ENCODE data around the gene PNPLA2. TPM values are rescaled to one million over a fixed set of nuclear protein-coding genes. Genes with fewer than 3 reads are reported as not detected.

Gene PNPLA2
- total RNA-seq, 4 donors from 2014 or later, result 204 to 1,337 (median 369) TPM

DNA sequence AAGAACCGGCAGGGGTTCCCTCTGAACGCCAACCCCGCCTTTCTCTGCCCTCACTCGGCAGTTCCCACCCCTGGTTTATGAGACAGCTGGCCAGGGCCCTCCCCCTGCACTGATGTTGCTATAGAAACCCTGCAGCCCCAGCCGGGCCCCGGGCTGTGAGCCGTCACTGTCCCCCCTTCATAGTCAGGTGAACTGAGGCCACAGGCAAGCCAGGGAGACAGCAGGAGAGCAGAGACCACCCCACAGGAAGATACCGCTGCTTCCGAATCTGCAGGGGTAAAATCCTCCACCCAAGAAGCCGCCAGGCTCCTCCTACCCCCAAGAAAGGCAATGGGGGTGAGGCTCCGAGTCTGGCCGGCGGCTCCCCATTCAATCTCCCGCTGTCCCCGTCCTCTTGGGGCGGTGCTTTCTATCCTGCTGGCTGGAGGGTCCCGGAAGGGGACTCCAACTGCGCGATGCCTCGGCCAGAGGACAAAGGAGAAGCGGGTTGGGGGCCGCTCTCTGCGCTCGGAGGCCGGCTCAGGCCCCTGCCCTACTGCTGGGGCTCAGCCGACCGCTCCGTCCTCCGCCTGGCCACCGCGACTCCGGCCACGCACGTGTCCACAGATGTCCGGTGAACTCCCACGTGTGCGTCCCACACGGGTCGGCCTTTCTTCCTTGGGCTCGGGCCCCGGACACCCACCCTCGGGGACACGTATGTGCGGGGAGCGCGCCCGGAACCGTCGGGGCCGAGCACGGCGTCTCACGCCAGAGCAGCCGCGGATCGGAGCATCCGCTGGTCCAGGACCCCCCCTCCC, 21.2 kb upstream of the PNPLA2 start:
- TF ChIP-seq, protein P1, sequence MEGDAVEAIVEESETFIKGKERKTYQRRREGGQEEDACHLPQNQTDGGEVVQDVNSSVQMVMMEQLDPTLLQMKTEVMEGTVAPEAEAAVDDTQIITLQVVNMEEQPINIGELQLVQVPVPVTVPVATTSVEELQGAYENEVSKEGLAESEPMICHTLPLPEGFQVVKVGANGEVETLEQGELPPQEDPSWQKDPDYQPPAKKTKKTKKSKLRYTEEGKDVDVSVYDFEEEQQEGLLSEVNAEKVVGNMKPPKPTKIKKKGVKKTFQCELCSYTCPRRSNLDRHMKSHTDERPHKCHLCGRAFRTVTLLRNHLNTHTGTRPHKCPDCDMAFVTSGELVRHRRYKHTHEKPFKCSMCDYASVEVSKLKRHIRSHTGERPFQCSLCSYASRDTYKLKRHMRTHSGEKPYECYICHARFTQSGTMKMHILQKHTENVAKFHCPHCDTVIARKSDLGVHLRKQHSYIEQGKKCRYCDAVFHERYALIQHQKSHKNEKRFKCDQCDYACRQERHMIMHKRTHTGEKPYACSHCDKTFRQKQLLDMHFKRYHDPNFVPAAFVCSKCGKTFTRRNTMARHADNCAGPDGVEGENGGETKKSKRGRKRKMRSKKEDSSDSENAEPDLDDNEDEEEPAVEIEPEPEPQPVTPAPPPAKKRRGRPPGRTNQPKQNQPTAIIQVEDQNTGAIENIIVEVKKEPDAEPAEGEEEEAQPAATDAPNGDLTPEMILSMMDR (IDR thresholded peaks at IDR 0.05; ENCODE audit: low read depth), result no peak

- TF ChIP-seq, protein P1 (IDR thresholded peaks at IDR 0.05; ENCODE audit: low read depth), result no peak
Measured at GRCh38 chr11:798093-798713, 20.5 kb upstream of the PNPLA2 start, which contains the start of gene SLC25A22. TSS of gene SLC25A22 (minus strand) at chr11:798281. CDS start at chr11:795006, 3,275 bp downstream.

- TF ChIP-seq, protein P1 (IDR thresholded peaks at IDR 0.05; ENCODE audit: low read depth), result no peak
Measured at GRCh38 chr11:799641-800316, 18.9 kb upstream of the PNPLA2 start.

GRCh38 chr11:800473-800872, 18.2 kb upstream of the PNPLA2 start:
- TF ChIP-seq, protein P1 (IDR thresholded peaks at IDR 0.05; ENCODE audit: low read depth), result no peak

DNA sequence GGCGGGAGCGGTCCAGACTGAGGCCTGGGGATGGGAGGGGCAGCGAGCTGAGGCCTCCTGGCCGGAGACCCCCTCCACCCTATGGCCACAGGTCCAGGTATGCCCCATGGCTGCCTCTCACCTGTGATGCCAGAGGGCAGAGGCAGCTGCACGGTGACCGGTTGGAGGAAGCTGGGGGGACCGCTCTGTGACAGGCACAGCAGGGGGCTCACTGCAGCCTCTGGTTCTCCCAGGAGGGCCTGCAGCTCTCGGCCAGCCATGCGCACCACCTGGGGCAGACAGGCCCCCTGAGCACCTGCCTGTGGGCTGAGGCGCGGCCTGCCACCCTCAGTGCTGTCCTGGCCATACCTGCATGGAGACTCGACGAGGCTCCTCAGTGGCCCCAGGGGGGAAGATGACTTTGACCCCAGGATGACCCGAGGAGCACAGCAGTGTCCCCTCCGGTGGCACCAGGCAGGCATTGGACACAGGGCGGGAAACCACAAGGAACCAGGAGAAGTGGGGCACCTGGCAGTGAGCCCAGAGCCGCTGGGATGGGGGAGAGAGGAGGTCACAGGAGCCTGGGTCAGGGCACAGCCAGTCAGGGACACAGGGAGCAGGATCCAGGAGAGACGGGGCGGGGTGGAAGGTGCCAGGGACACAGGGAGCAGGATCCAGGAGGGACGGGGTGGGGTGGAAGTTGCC, 17.5 kb upstream of the PNPLA2 start:
- TF ChIP-seq, protein P1 (IDR thresholded peaks at IDR 0.05; ENCODE audit: low read depth), result no peak

DNA sequence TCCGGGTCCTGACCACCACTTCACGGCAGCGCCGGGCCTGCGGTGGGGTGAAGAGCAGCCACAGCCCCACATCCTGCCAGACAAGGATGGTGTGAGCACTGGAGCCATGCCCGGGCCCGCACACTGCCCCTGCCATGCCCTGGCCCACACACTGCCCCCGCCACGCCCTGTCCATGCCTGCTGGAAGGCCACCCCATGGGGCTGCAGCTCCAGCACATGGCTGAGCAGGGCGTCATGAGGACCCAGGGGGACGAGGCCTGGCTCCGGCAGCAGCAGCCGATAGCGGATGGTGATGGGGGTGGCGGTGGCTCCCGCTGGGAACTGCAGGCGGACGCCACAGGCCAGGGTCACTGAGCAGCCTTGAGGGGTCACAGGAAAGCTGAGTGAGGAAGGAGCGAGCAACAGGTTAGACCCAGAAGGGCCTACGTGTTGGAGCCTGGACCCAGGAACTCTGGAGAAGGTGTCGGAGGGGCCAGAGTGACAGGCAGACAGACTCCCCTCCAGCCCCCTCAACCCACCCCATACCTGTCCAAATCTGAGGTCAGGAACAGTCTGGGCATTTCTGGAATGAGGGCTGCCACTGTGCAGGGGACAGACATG, 16.6 kb upstream of the PNPLA2 start:
- TF ChIP-seq, protein P1 (IDR thresholded peaks at IDR 0.05; ENCODE audit: low read depth), result no peak

All from subcutaneous adipose tissue (tissue), 4 donors.